WTC11 (cell line): ENCODE data around the gene PRKCZ. TPM values are rescaled to one million over a fixed set of nuclear protein-coding genes. Genes with fewer than 3 reads are reported as not detected.
A peak's percentile ranks its signal among the peaks of the same experiment; 100 is the strongest.

Experiments
- ATAC-seq: fragments of 200-7000 bp; cut with Tn5 transposase; 2 replicates; pipeline ENCODE4 v1.10.0; 2021; ENCODE audit warnings: mild to moderate bottlenecking, moderate library complexity
- CTCF ChIA-PET: fragments of 300-600 bp; sonication (Branson Sonifier 250); formaldehyde crosslinking; loops from one replicate; lab custom pipeline; 2021; ENCODE audit warnings: antibody characterized with exemption; lab: Charles Lee
- POLR2A ChIA-PET: fragments of 350-600 bp; sonication (Branson Sonifier 250); formaldehyde crosslinking; loops from one replicate; lab custom pipeline; 2021; ENCODE audit warnings: antibody characterized with exemption; lab: Charles Lee
- DNase-seq: peaks from one replicate; pipeline ENCODE4 v3.0.0; 2021; ENCODE audit warnings: low spot score
- H3K27ac Mint-ChIP-seq: 2 replicates; pipeline ENCODE4 v1.8.0; 2021; ENCODE audit warnings: mixed read lengths
- H3K27me3 Mint-ChIP-seq: 2 replicates; pipeline ENCODE4 v1.8.0; 2021; ENCODE audit warnings: low read depth, mild to moderate bottlenecking, moderate library complexity, mixed read lengths
- H3K36me3 Mint-ChIP-seq: 2 replicates; pipeline ENCODE4 v1.8.0; 2021; ENCODE audit warnings: mixed read lengths
- H3K4me1 Mint-ChIP-seq: 2 replicates; pipeline ENCODE4 v1.8.0; 2022; ENCODE audit warnings: mixed read lengths
- H3K4me3 Mint-ChIP-seq: 2 replicates; pipeline ENCODE4 v1.8.0; 2021; ENCODE audit warnings: mild to moderate bottlenecking, moderate library complexity, mixed read lengths
- H3K9me3 Mint-ChIP-seq: 2 replicates; pipeline ENCODE4 v1.8.0; 2021; ENCODE audit warnings: mixed read lengths
- JAZF1 ChIP-seq: fragments of 250-450 bp; sonication (Bioruptor Pico); IDR thresholded peaks from 2 replicates; pipeline ENCODE4 v1.9.0; 2021; ENCODE audit warnings: moderate library complexity, mild to moderate bottlenecking, inconsistent platforms
- KAT7 ChIP-seq: sonication (generic); formaldehyde crosslinking; IDR thresholded peaks from 2 replicates; pipeline ENCODE4 v1.8.1; 2023; ENCODE audit warnings: missing genetic modification reagents, mild to moderate bottlenecking, borderline replicate concordance
- MXD4 ChIP-seq: fragments of 250-450 bp; sonication (Bioruptor Pico); IDR thresholded peaks from 2 replicates; pipeline ENCODE4 v1.8.0; 2021; ENCODE audit warnings: mild to moderate bottlenecking, moderate library complexity, borderline replicate concordance
- SP1 ChIP-seq: sonication (generic); formaldehyde crosslinking; conservative IDR thresholded peaks from 2 replicates; pipeline ENCODE4 v1.8.1; 2022; ENCODE audit warnings: missing genetic modification reagents
- TCF7 ChIP-seq: sonication (generic); formaldehyde crosslinking; IDR thresholded peaks from 2 replicates; pipeline ENCODE4 v1.8.0; 2022; ENCODE audit warnings: mild to moderate bottlenecking, low read depth, missing genetic modification reagents, moderate library complexity
- total RNA-seq: library from RNA; stranded (reverse); gene quantifications from 3 replicates; pipeline ENCODE4 v1.2.3, GENCODE V29; 2021
- TF ChIP-seq, protein P1 (sequence below): sonication (generic); formaldehyde crosslinking; IDR thresholded peaks from 2 replicates; pipeline ENCODE4 v1.8.1; 2023; ENCODE audit warnings: mild to moderate bottlenecking, moderate library complexity, missing genetic modification reagents
- TF ChIP-seq, protein P2 (sequence below): sonication (generic); formaldehyde crosslinking; IDR thresholded peaks from 2 replicates; pipeline ENCODE4 v1.8.0; 2022; ENCODE audit warnings: mild to moderate bottlenecking, missing genetic modification reagents
- TF ChIP-seq, protein P3 (sequence below): fragments of 250-450 bp; sonication (Bioruptor Pico); IDR thresholded peaks from 2 replicates; pipeline ENCODE4 v1.9.0; 2021; ENCODE audit warnings: mild to moderate bottlenecking
- TF ChIP-seq, protein P4 (sequence below): fragments of 250-450 bp; sonication (Bioruptor Pico); conservative IDR thresholded peaks from 2 replicates; pipeline ENCODE4 v1.9.0; 2021; ENCODE audit warnings: mild to moderate bottlenecking
- TF ChIP-seq, protein P5 (sequence below): sonication (generic); formaldehyde crosslinking; IDR thresholded peaks from 2 replicates; pipeline ENCODE4 v1.8.1; 2023; ENCODE audit warnings: mild to moderate bottlenecking, missing genetic modification reagents, moderate library complexity
- TF ChIP-seq, protein P6 (sequence below): sonication (generic); formaldehyde crosslinking; IDR thresholded peaks from 2 replicates; pipeline ENCODE4 v1.8.0; 2023; ENCODE audit warnings: missing genetic modification reagents, mild to moderate bottlenecking, borderline replicate concordance
- TF ChIP-seq, protein P7 (sequence below): sonication (generic); formaldehyde crosslinking; IDR thresholded peaks from 2 replicates; pipeline ENCODE4 v1.8.0; 2023; ENCODE audit warnings: mild to moderate bottlenecking, missing genetic modification reagents

Gene PRKCZ
- total RNA-seq, 1 experiment from 2014 or later, result 52.5 TPM

DNA sequence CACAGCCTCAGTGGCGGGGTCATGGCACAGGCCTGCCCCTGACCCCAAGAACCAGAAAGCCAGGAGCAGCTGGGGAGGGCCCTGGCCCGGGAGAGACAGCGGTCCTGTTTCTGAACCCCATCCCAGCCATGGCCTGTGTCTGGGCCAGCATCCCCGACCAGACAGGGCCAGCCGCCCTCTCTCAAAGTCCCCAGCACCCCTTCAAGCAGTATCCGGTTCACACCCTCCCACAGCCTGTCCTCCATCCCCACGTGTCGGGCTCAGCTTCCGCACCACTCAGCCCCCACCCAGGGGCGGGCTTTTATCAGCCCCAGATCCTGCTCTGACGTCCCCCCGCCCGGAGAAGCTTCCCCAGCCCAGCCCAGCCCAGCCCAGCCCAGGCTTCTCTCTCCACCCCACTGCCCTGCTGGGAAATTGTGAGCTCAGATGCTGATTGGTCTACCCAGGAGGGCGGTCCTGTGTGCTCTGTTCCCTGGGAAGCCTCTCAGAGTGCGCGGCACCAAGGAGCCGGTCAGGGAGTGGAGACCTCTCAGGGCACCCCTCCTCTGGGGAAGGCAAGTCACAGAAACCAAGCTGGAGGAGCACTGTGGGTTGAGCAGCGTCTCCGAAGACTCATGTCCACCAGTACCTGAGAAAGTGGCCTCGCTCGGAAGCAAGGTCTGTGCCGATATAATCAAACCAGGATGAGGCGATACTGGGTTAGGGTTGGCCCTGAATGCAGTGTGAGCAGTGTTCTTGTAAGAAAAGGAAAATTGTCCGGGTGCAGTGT is 149.0 kb downstream of the PRKCZ start:
- TF ChIP-seq, protein P1, sequence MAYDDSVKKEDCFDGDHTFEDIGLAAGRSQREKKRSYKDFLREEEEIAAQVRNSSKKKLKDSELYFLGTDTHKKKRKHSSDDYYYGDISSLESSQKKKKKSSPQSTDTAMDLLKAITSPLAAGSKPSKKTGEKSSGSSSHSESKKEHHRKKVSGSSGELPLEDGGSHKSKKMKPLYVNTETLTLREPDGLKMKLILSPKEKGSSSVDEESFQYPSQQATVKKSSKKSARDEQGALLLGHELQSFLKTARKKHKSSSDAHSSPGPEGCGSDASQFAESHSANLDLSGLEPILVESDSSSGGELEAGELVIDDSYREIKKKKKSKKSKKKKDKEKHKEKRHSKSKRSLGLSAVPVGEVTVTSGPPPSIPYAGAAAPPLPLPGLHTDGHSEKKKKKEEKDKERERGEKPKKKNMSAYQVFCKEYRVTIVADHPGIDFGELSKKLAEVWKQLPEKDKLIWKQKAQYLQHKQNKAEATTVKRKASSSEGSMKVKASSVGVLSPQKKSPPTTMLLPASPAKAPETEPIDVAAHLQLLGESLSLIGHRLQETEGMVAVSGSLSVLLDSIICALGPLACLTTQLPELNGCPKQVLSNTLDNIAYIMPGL (CRISPR knock-in tag), result no peak
- TF ChIP-seq, protein P2, sequence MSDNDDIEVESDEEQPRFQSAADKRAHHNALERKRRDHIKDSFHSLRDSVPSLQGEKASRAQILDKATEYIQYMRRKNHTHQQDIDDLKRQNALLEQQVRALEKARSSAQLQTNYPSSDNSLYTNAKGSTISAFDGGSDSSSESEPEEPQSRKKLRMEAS (CRISPR knock-in tag), result peak; percentile 51; the same call in 1 of the 2 replicates
- no peak for TF ChIP-seq JAZF1 (CRISPR knock-in tag)
- TF ChIP-seq SP1 (CRISPR knock-in tag), result 0 out of 2 replicates have a peak, but pooled peaks have one; percentile 18

DNA sequence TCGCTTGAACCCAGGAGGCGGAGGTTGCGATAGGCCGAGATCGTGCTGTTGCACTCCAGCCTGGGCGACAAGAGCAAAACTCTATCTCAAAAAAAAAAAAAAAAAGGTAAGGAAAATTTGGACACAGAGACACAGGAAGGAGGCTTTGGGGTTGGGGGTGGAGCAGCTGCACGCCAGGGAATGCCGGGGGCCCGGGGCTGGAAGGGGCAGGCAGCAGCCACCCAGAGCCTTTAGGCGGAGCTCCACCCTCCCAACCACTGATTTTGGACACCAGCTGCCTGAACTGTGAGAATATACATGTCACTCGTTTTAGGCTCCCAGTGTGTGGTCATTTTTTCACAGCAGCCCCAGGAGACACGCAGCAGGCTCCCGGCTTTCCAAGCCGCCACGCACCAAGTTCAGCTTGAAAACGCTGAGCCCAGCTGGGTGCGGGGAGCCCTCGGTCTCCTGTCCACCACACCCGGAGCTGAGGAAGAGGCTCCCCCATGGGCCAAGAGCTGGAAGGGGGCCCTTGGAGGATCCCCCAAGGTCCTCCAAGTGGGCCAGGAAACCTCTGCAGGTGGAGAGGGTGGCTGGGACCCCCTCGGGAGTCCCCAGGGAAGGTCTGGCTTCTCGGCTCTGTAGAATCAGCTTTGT is 150.2 kb downstream of the PRKCZ start:
- no peaks in the 10 kb centered on the region for H3K36me3 Mint-ChIP-seq
- no peaks in the 10 kb centered on the region; the same call in 1 of the 2 replicates for H3K27me3 Mint-ChIP-seq
- no peaks in the 10 kb centered on the region for H3K9me3 Mint-ChIP-seq
- peaks cover 11% of the 10 kb centered on the region for H3K4me1 Mint-ChIP-seq
- no peak overlapping the region for H3K27ac Mint-ChIP-seq
- ATAC-seq, result no peak
- CTCF ChIA-PET, result interaction anchor here (0.7 to 2.5 kb wide), 7 partner anchors 26 to 1419 kb away, joined by 3 to 16 read pairs (median 5); no protein-coding TSS in a partner anchor
- H3K4me3 Mint-ChIP-seq, result no peak overlapping the region
- POLR2A ChIA-PET, result interaction anchor here (0.7 kb wide), 1 partner anchor 30 kb away, joined by 3 read pairs; no protein-coding TSS in a partner anchor
- DNase-seq, result no peak
- no peak for TF ChIP-seq TCF7 (CRISPR knock-in tag)
- TF ChIP-seq, protein P3, sequence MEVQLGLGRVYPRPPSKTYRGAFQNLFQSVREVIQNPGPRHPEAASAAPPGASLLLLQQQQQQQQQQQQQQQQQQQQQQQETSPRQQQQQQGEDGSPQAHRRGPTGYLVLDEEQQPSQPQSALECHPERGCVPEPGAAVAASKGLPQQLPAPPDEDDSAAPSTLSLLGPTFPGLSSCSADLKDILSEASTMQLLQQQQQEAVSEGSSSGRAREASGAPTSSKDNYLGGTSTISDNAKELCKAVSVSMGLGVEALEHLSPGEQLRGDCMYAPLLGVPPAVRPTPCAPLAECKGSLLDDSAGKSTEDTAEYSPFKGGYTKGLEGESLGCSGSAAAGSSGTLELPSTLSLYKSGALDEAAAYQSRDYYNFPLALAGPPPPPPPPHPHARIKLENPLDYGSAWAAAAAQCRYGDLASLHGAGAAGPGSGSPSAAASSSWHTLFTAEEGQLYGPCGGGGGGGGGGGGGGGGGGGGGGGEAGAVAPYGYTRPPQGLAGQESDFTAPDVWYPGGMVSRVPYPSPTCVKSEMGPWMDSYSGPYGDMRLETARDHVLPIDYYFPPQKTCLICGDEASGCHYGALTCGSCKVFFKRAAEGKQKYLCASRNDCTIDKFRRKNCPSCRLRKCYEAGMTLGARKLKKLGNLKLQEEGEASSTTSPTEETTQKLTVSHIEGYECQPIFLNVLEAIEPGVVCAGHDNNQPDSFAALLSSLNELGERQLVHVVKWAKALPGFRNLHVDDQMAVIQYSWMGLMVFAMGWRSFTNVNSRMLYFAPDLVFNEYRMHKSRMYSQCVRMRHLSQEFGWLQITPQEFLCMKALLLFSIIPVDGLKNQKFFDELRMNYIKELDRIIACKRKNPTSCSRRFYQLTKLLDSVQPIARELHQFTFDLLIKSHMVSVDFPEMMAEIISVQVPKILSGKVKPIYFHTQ (CRISPR knock-in tag), result no peak
- TF ChIP-seq, protein P1 (CRISPR knock-in tag), result no peak
- TF ChIP-seq, protein P4, sequence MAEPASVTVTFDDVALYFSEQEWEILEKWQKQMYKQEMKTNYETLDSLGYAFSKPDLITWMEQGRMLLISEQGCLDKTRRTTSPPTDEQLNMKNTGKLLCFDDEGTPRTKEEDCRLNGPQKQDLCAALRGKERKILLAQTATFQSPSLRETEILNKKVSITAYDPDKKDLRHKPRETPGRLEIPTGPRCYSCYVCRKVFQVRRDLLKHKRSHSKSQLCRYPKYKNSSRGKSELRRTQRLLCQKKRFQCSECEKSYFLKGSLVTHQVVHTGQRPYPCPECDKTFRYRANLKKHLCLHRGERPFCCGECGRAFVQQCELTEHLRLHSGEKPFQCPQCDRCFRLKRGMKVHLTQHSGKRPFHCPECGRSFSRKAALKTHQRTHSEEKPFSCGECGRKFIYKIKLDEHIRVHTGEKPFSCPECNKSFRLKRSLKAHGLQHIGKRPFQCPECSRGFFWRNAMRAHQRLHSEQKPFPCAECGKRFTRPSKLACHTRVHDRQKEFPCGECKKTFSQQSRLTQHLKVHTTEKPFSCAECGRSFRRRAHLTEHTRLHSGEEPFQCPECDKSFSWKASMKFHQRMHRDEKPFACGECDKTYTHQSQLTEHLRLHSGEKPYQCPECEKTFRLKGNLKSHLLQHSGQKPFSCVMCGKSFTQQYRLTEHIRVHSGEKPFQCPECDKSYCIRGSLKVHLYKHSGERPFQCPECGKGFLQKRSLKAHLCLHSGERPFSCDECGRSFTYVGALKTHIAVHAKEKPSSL (CRISPR knock-in tag), result no peak
- TF ChIP-seq, protein P5, sequence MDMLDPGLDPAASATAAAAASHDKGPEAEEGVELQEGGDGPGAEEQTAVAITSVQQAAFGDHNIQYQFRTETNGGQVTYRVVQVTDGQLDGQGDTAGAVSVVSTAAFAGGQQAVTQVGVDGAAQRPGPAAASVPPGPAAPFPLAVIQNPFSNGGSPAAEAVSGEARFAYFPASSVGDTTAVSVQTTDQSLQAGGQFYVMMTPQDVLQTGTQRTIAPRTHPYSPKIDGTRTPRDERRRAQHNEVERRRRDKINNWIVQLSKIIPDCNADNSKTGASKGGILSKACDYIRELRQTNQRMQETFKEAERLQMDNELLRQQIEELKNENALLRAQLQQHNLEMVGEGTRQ (CRISPR knock-in tag), result no peak
- TF ChIP-seq KAT7, result no peak
- TF ChIP-seq, protein P6, sequence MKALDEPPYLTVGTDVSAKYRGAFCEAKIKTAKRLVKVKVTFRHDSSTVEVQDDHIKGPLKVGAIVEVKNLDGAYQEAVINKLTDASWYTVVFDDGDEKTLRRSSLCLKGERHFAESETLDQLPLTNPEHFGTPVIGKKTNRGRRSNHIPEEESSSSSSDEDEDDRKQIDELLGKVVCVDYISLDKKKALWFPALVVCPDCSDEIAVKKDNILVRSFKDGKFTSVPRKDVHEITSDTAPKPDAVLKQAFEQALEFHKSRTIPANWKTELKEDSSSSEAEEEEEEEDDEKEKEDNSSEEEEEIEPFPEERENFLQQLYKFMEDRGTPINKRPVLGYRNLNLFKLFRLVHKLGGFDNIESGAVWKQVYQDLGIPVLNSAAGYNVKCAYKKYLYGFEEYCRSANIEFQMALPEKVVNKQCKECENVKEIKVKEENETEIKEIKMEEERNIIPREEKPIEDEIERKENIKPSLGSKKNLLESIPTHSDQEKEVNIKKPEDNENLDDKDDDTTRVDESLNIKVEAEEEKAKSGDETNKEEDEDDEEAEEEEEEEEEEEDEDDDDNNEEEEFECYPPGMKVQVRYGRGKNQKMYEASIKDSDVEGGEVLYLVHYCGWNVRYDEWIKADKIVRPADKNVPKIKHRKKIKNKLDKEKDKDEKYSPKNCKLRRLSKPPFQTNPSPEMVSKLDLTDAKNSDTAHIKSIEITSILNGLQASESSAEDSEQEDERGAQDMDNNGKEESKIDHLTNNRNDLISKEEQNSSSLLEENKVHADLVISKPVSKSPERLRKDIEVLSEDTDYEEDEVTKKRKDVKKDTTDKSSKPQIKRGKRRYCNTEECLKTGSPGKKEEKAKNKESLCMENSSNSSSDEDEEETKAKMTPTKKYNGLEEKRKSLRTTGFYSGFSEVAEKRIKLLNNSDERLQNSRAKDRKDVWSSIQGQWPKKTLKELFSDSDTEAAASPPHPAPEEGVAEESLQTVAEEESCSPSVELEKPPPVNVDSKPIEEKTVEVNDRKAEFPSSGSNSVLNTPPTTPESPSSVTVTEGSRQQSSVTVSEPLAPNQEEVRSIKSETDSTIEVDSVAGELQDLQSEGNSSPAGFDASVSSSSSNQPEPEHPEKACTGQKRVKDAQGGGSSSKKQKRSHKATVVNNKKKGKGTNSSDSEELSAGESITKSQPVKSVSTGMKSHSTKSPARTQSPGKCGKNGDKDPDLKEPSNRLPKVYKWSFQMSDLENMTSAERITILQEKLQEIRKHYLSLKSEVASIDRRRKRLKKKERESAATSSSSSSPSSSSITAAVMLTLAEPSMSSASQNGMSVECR (CRISPR knock-in tag), result no peak
- TF ChIP-seq, protein P7, sequence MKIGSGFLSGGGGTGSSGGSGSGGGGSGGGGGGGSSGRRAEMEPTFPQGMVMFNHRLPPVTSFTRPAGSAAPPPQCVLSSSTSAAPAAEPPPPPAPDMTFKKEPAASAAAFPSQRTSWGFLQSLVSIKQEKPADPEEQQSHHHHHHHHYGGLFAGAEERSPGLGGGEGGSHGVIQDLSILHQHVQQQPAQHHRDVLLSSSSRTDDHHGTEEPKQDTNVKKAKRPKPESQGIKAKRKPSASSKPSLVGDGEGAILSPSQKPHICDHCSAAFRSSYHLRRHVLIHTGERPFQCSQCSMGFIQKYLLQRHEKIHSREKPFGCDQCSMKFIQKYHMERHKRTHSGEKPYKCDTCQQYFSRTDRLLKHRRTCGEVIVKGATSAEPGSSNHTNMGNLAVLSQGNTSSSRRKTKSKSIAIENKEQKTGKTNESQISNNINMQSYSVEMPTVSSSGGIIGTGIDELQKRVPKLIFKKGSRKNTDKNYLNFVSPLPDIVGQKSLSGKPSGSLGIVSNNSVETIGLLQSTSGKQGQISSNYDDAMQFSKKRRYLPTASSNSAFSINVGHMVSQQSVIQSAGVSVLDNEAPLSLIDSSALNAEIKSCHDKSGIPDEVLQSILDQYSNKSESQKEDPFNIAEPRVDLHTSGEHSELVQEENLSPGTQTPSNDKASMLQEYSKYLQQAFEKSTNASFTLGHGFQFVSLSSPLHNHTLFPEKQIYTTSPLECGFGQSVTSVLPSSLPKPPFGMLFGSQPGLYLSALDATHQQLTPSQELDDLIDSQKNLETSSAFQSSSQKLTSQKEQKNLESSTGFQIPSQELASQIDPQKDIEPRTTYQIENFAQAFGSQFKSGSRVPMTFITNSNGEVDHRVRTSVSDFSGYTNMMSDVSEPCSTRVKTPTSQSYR (CRISPR knock-in tag), result no peak
- no peak for TF ChIP-seq MXD4 (CRISPR knock-in tag)

More for the DNA sequence above, 149.0 kb downstream of the PRKCZ start:
- H3K4me1 Mint-ChIP-seq, result peaks cover 10% of the 10 kb centered on the region
- DNase-seq (peak; percentile 73), ATAC-seq (peak; percentile 80)
- peak overlapping the region; percentile 96 for H3K27ac Mint-ChIP-seq
- H3K9me3 Mint-ChIP-seq, result no peaks in the 10 kb centered on the region
- ChIA-PET CTCF (interaction anchor here (0.5 to 2.5 kb wide), 26 partner anchors 9 to 1420 kb away, joined by 3 to 60 read pairs (median 4); partner anchors contain the start of genes MORN1, PANK4 and RER1), POLR2A (interaction anchor here (0.5 to 1.2 kb wide), 8 partner anchors 12 to 169 kb away, joined by 3 to 4 read pairs (median 3); no protein-coding TSS in a partner anchor)
- no peaks in the 10 kb centered on the region; the same call in 1 of the 2 replicates for H3K27me3 Mint-ChIP-seq
- H3K4me3 Mint-ChIP-seq, result peak overlapping the region; percentile 74
- no peaks in the 10 kb centered on the region for H3K36me3 Mint-ChIP-seq
